Measurements from ENCODE around the gene TNFRSF25.

Gene TNFRSF25

DNA sequence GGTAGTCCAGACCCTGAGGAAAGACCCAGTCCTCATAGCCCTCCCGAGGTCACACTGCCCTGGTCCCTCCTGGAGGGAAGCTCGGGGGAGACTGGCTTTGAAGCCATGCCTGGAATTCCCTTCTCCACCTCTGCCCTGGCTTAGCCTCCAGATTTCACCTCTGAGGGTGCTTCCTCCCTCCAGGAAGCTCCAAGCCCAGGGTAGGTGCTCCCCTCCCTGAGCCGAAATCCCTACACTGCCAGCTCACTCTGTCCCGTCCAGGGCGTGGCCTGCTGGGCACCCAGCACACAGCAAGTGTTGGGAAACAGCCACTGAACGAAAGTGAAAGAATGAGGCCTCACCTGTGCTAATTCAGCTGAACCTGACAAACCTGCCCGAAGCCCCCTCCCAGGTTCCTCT is 6.0 kb upstream of the TNFRSF25 start:
- in situ Hi-C loops (cut with MboI; ENCODE audit: low sequenced_read_pairs), result no loop called here

DNA sequence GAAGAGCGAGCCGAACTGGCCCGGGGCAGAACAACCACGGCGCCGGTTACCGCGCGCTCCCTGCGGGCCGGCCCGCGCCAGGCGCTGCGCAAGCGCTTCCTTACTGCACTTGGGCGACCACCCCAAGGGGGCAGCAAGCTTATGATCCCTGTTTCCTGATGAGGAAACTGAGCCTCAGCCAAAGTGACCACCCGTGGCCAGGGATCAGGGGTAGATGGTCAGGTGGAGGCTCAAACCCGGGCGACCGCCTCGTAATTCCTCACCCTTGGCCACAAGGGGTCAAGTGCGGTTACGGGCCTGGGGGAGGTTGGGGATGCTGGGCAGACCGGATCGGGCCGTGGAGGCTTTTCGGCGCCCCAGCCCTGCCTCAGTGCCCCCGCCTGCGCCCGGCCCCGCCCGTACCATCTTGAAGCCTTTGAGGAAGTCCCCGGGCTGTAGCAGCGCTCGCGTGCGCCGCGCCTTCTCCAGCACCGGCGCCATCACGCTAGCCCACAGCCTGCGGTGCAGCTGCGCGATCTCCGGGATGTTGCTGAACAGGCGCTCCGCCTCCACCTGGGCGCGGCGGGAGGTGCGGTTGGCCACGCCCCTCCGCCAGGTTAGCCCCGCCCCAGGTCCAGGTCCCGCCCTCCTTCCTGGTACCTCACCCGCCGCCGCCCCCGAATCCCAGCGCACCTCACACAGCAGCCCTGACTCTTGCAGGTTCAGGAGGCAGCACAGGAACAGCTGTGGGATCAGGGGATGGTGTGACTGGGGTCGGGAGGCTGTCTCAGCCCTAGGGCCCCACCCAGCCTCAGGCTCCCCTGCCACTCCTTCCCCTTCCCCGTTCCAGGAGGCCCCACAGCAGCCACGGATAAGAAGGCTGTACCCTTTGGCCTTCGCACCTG is 5.4 kb upstream of the TNFRSF25 start:
- in situ Hi-C loops (cut with MboI; ENCODE audit: low sequenced_read_pairs), result no loop called here

DNA sequence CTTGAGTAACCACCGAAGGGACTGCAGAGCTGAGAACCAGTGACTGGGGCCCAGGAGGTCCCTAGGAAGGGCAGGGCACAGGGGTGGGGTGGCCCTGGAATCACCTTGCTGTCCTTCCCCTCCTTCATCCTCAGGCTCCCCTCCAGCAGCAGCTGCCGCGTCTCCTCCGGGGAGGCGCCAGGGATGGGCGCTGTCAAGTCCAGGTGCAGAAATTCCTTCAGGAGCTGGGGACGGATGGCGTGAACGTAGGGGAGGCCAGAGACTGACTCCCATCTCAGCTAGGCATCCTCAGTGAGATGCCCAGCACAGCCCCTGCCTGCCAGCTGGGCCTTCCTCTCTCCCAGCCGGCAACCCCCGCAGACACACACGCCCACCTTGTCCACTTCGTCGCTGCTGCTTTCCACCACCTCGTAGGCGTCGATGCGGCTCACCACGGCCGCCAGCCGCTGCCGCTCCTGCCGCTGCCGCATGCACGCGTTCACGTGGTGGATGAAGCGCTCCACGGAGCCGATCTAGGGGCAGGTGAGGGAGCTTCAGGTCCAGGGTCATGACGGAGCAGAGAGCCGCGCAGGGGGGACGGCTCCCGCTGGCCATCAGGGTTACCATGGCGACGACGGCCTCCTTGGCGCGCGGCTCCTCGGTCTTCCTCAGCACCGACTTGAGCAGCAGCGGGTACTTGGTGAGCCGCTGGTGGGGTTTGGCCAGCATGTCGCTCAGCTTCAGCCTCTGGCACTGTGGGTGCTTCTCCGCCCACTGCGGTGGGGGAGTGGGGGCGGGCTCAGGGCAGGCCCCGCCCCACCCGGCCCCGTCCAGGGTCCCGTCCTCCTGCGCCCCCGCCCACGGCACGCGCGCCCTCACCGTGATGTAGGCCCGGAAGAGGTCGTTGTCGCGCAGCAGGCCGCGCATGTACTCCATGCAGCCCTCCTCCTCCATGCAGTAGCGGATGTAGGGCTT is 4.4 kb upstream of the TNFRSF25 start:
- in situ Hi-C loops (cut with MboI; ENCODE audit: low sequenced_read_pairs), result no loop called here

DNA sequence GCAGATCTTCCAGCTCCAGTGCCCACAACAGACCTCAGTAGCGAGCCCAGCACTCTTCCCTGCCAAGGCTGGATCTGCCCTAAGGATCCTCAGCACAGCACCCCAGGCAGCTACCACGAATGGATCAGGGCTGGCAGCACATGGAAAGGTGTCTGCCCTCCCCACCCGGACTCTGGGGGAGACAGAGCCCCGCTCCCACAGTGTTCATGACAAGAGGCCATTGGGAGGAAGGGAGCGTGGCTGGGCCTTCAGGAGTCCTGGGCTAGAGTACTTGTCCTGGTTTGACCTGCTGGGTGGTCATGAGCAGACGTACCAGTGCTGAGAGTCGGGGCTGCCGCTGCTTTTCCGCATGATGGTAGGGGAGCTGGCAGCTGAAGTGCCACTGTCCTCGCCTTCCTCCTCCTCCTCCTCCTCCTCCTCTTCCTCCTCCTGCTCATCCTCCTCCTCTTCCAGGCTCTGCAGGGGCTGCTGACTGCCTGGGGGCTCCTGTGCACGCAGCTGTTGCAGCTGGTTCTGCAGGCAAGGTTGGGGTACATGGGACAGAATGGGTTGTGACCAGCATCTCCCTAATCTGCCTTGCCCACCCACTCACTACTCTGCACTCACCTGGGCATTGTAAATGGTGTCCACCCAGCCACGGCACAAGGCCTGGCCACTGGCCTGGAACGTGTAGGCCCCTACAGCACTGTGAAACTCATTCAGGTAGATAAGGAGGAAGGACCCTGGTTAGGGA is 2.9 kb upstream of the TNFRSF25 start:
- in situ Hi-C loops (cut with MboI; ENCODE audit: low sequenced_read_pairs), result no loop called here

DNA sequence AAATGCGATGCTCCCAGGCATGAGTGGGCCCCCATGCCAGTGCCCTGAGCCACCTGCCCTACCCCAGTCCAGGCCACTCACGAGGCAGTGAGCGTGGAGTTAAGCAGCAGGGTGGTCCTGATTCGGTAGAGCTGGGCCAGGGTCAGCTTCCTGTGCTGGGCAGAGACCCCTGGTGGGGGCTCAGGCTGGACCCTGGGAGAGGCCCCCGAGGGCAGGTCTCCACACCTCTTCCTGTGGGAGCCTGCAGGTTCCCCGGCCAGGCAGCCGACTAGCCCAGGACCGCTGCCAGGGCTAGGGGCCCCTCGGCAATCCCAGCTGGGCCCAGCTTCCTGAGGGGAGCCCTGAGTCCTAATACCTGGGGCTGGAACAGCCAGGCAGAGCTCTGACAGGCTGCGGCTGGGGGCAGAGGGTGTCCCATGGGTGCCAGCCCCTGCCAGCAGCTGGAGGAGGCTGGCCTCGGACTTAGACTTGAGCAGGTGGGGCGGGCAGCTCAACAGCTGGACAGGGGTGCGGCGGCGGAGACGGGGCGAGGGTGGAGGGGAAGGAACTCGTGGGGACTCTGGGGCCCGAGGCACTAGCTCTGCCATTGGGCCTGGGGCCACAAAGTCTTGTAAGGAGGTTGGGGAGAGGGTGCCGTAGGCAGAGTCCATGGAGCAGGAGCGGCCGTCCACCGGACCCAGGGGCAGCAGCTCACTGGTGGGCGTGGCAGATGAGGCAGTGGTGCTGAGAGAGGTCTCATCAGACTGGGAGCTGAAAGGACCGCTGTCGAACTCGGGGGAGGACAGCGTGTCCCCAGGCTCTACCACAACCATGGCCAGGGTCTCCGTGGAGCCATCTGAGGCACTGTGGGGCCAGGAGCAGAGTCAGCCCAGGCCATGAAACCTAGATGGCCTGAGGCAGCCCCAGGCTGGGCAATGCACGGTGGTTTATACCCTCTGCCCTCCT is 2.0 kb upstream of the TNFRSF25 start:
- in situ Hi-C loops (cut with MboI; ENCODE audit: low sequenced_read_pairs), result no loop called here

DNA sequence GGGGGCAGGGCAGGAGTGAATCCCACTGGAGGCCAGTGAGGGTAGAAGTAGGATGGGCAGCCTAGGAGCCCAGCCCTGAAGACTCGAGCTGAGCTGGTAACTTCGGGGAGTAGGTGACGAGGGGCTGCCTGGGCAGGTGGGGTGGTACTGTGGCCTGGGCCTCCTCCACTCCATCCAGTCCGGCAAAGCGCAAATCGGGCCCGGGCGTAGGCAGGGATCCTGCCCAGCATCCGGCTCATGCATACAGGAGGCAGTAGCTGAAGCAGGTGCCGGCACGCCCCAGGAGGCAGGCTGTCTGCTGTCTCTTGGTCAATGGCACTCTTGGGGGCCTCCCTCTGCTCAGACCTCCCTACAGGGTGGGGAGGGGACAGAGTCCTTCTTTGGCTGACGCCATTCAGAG is 1.3 kb upstream of the TNFRSF25 start:
- in situ Hi-C loops (cut with MboI; ENCODE audit: low sequenced_read_pairs), result no loop called here

DNA sequence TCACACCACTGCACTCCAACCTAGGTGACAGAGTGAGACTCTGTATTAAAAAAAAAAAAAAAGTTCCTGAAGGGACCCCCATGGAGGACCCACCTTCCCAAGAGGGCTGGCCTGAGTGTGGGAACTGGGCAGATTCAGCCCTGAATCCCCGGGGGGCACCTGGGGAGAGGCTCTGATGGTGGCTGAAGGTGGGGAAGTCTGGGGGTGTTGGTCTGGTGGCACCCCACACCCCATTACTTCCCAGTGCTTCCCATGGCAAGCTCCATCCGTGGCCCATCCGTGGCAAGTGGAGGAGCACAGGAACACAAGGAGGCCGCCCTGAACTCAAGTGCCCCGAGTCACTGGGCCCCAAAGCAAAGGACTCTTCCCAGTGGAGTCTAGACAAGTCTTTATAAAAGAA is 778 bp upstream of the TNFRSF25 start:
- in situ Hi-C loops (cut with MboI; ENCODE audit: low sequenced_read_pairs), result no loop called here

DNA sequence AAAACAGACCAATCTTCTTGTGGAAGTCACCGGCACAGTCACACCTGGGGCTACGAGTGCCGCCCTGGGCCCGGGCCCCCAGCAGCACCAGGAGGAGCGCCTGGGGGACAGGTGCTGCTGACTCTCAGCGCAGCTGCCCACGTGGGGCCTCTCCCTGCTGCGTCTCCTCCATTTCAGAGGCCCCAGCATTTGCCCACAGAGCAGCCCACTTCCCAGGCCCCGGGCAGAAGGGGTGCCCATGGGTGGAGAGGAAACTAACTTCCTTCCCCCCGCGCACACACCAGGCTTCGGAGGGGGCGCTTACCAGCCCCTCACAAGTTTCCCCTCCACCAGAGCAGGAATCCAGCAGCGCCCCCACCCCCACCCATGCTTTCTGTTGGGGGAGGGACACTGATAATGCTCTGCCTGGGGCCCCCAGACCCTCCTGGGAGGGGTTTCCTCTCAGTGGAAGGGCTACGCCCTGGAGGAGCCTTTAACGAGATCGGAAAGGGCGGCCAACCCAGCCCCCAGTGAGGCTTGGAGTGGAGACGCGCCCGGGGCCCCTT is 440 bp downstream of the TNFRSF25 start:
- in situ Hi-C loops (cut with MboI; ENCODE audit: low sequenced_read_pairs), result no loop called here

DNA sequence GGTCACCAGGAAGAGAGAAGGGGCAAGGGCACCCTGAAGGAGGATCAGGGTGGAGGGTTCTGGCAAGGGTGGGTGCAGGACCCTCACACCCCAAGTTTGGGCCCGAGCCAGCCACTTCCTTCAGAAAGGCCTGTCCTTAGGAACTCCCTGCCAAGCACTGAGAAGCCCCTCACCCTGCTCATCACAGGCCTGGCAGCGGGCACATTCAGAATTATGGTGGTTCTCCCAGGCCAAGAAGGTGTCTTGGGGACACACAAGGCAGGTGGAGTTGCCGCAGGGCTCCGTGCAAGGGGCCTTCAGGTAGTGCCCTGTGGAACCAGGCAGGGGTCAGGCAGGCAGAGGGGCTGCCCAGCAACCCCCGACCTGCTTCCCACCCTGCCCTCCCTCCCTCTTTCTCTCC is 1.1 kb downstream of the TNFRSF25 start:
- in situ Hi-C loops (cut with MboI; ENCODE audit: low sequenced_read_pairs), result no loop called here

DNA sequence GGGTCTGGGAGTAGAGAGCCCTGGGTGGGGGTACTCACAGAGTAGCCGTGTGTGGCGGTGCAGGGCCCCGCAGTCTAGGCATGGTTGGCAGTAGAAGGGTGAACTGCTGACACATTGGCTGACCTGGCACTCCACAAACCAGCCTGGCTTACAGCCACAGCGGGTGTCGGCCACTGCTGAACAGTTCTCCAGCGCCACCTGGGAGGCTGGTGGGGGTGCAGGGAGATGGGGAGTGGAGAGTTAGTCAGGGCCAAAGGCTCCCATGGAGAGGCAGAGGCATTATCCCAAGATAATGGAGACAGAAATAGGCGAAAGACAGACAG is 1.5 kb downstream of the TNFRSF25 start:
- in situ Hi-C loops (cut with MboI; ENCODE audit: low sequenced_read_pairs), result no loop called here

DNA sequence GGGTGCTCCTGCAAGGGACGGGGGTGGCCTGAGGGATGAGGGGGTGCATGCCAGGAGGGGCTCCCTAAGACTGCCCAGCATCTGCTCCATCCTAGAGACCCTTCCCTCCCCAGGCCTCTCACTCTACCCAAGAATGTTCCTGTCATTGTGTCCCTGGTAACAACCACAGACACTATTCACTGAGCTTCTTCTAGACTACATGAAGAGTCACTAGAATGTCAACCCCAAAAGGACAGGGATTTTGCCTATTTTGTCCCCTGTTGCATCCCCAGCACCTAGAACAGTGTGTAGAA is 2.9 kb downstream of the TNFRSF25 start:
- in situ Hi-C loops (cut with MboI; ENCODE audit: low sequenced_read_pairs), result no loop called here

DNA sequence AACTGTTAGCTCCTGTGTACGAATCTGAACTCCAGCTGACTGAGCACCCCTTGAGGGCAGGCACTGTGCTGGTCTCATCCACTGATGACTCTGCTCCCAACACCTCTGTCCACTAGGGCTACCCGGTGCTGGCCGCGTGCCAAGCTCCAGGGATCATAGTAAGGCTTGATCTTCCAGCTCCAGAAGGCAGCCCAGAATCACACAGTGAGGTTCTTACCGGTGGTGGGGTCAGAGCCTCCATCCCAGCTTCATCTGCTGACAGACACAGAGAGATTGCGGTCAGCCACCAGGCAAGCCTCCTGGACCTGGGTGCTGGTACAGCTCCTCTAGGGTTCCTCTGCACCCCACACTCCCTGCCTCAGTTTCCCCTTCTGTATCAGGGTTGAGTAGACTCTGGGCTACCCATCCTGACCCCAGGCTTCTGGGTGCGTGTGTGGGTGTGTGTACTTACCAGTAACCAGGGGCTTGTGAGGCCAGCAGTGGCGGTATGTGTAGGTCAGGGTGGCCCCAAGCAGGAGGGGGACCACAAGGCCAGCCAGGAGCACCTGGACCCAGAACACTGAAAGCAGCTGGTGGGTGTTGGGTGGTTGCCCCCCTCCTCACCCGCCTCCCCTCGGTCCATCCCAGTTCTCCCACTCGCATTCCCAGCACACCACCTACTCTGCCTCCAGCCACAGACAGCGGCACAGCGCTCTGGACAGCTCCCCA is 3.4 kb downstream of the TNFRSF25 start:
- in situ Hi-C loops (cut with MboI; ENCODE audit: low sequenced_read_pairs), result no loop called here

DNA sequence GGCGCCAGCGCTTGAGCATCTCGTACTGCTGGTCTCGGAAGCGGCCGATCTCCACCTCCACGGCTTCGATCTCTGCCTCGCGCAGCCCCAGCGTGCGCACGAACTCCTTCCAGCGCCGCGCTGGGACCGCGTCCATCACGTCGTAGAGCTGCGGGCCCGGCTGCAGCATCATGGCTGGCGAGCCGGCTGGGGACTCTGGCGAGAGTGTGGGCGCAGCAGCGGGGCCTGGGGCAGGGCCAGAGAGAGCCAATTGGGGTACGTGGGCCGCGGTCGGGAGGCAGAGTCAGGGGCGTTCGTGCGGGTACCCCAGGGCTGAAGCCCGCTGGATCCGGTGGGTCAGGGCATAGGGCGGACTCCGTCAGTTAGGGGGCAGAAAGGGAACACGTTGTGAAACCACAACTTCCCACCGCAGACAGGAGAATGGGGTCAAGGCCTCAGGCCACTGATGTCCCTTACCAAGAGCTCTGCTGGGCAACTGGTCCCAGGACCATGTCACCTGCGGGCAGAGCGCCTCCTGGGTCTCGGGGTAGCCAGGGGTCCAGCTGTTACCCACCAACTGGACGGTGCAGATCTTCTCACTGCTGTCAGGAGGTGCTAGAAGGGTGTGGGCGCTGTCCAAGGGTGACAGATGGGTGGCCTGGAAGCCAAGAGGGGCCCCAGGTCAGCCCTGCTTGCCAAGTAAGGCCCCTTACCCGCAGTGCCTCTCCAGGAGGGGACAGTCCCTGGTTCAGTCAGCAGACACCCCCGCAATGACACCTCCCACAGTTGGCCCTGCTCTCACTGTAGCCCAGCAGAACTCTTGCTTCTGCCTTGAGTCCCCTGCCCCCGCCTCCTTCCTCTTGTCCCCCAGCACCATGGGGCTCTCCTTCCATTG is 4.2 kb downstream of the TNFRSF25 start:
- in situ Hi-C loops (cut with MboI; ENCODE audit: low sequenced_read_pairs), result no loop called here

DNA sequence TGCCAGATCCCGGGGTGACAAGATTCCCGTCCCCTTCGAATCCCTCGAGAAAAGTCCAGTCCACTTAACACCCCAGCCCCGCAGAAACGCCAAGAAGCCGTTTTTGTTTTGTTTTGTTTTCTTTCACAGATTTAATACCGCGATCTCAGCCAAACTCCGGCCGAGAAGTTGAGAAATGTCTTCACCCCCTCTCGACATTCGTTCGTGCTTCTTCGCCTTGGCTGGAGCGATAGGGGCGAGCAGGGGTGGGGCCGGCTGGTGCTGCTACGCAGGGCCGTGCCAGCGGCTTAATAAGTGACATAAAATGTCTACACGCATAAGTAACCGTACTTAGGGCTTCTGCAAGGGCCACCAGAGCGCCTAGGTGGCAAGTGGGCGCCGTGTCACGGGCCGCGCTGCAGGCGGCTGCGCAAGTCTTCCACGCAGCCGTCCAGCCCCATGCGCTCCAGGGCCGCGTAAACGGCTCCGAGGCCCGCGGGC is 4.9 kb downstream of the TNFRSF25 start:
- in situ Hi-C loops (cut with MboI; ENCODE audit: low sequenced_read_pairs), result no loop called here

DNA sequence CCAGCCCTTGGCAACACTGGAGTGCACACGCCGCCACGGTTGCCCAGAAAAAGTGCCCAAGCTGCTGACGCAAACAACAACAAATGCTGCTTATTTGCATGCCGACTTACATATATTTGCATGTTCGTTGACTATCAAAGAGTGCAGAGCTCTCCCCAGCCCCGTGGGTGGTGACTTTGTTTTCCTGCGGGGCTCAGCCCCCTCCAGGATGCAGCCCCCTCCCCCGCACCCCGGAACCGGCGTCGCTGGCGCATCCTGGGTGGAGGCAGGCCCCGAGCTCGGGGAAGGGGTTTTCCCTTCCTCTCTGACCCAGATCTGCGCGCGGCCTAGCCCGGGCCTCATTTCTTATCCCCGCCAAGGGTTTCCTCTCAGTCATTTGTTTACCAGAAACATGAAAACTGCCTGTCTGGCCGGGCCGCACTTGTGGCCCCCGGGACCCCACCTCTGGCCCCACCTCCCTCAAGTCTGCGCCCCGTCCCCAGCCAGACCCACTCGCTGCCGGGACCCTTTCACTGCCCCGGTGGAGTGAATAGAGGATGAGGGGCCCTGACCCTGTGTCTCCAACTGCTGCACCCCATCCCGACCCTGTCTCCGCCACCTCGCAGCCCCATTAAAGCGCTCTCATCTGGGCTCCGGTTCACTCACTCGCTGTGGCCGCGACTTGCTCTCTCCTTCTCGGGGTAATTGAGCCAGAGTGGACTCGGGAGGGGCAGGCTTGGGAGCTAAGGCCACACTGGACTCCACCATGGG is 5.5 kb downstream of the TNFRSF25 start:
- in situ Hi-C loops (cut with MboI; ENCODE audit: low sequenced_read_pairs), result no loop called here

DNA sequence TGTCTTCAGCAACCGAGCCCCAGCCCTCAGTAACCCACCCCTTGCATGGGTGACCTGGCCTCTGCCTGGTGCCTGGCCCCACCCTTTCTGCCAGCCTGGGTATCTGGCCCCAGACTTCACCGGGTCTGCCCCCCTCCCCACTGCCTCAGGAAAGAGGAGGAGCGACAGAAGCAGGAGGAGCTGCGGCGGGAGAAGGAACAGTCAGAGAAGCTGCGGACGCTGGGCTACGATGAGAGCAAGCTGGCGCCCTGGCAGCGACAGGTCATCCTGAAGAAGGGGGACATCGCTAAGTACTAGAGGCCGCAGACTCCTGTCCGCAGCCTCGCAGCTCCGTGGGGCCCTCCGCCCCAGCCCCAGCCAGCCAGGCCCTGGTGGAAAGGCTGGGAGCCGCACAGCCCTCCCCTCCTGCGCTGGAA is 6.1 kb downstream of the TNFRSF25 start:
- in situ Hi-C loops (cut with MboI; ENCODE audit: low sequenced_read_pairs), result no loop called here

DNA sequence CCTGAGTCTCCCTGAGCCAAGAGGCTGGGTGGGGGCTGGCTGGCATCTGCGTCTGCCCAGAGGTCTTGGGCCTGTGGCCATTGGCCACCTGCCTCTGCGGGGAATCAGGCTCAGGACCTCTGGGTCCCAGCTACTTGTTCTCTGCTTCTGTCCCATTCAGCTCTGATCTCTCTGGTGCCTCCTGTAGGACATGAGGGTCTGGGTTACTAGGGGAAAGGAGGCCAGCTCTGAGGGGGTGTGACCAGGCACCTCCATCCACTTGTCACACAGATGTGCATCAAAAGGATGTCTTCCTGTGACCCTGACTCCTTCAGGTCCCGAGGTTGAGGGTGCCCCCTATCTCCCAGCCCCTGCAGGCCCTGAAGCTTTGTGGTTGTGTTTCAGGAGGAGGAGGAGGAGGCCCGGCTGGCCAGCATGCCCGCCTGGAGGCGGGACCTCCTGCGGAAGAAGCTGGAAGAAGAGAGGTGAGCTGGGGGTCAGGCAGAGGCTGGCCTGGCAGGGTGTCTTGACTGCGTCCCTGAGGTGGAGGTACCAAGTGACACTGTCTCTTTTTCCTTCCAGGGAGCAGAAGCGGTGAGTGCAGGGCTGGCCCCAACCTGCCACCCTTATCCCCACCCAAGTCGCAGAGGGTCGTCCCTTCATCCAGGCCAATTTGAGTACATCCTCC is 9.0 kb downstream of the TNFRSF25 start:
- in situ Hi-C loops (cut with MboI; ENCODE audit: low sequenced_read_pairs), result no loop called here
